H1 (cell line): ENCODE measurements around the gene ZNF385D. TPM values are rescaled to one million over a fixed set of nuclear protein-coding genes. Genes with fewer than 3 reads are reported as not detected.

Experiments
- EGR1 ChIP-seq: IDR thresholded peaks from 2 replicates; pipeline ENCODE4 v1.6.1; 2011; ENCODE audit warnings: low read depth, low read length, borderline replicate concordance
- GTF2F1 ChIP-seq: IDR thresholded peaks from 2 replicates; pipeline ENCODE4 v1.6.1; 2012; ENCODE audit warnings: low read depth, low read length, improper control_type of control experiment, borderline replicate concordance
- TCF12 ChIP-seq: IDR thresholded peaks from 2 replicates; pipeline ENCODE4 v1.6.1; 2011; ENCODE audit warnings: low read depth, mild to moderate bottlenecking, low read length
- polyA plus RNA-seq, 7 experiments: library from polyadenylated mRNA; depleted of rRNA in 3 of 7; stranded (reverse) in 5 of 7; unstranded in 2 of 7; fragments of >200 nt in 5 of 7; fragments of 200-250 nt in 2 of 7; gene quantifications; 1 replicate in 5 of 7; 2 replicates in 1 of 7; 4 replicates in 1 of 7; pipeline versions ENCODE4 v1.2.1 to v1.2.3, GENCODE V29; 2011 to 2013; ENCODE audit warnings: missing spikeins in 2 of 7, mixed read lengths in 2 of 7
- total RNA-seq: library from RNA; stranded (reverse); fragmentation: NEBNext Ultra II Directional; extraction: Animal tissue kit (Norgen Biotek cat#: 25700); gene quantifications from 2 replicates; pipeline ENCODE4 v1.2.1, GENCODE V29; 2021
- TF ChIP-seq, protein P1 (sequence below): IDR thresholded peaks from 2 replicates; pipeline ENCODE4 v1.6.1; 2011; ENCODE audit warnings: low read depth, mild to moderate bottlenecking, low read length; ENCODE audit not compliant: insufficient read depth

Gene ZNF385D
- total and polyA plus RNA-seq, 2 of the 8 experiments (the other 6 are each of a cell fraction or from before 2014, with no cell fraction given): 5.9 to 10.8 TPM

DNA sequence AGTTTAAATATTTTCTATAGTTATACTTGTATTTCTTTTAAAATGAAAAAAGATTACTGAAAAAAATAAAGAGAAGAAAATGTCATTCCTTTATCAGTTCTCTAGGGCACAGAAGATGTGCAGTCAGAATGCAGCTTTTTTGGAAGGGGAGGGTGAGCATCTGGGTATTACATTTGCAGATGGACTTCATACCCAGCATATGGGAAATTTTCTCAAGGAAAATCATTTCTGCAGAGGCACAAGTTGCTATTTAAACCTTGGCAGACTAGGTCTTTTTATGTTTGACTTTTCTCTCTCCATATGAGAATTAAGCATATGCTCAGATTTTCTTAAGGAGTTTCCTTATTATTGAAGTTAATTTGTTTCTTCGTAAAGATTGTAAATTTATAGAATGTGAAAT lies 39.5 kb upstream of the ZNF385D start (continued):
- TF ChIP-seq TCF12: no peak
- TF ChIP-seq, protein P1, sequence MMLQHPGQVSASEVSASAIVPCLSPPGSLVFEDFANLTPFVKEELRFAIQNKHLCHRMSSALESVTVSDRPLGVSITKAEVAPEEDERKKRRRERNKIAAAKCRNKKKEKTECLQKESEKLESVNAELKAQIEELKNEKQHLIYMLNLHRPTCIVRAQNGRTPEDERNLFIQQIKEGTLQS: no peak
- no peak for TF ChIP-seq EGR1
- no peak for TF ChIP-seq GTF2F1
